CD4-positive, alpha-beta T cell treated with Interleukin-4 for 4 hours (primary cell): ENCODE results near the gene NKPD1.

Source experiments
- DNase-seq: peaks from one replicate; pipeline ENCODE4 v3.0.0-alpha.2; 2020

NKPD1 gene

GRCh38 chr19:45112111-45112827 lies 48.5 kb downstream of the NKPD1 start:
- no peak for DNase-seq
